Mesendoderm (in vitro differentiated cells): ENCODE measurements around the gene EMX2.

Experiments used
- DNase-seq: peaks from one replicate; pipeline ENCODE4 v3.0.0; 2013
- H2AK5ac ChIP-seq: 2 replicates; pipeline ENCODE4 v1.6.1; 2013; ENCODE audit warnings: low read length, inconsistent platforms
- H2BK120ac ChIP-seq: 2 replicates; pipeline ENCODE4 v1.6.1; 2013; ENCODE audit warnings: low read depth, mild to moderate bottlenecking, low read length, moderate library complexity, mixed read lengths
- H2BK15ac ChIP-seq: replicated peaks from 2 replicates; pipeline ENCODE4 v1.6.1; 2013; ENCODE audit warnings: low read depth, mild to moderate bottlenecking, moderate library complexity
- H2BK5ac ChIP-seq: 2 replicates; pipeline ENCODE4 v1.6.1; 2013; ENCODE audit warnings: low read length, inconsistent platforms
- H3K18ac ChIP-seq: 2 replicates; pipeline ENCODE4 v1.6.1; 2013; ENCODE audit warnings: mild to moderate bottlenecking, low read length, mixed read lengths
- H3K23ac ChIP-seq: one replicate; pipeline ENCODE4 v1.6.1; 2013; ENCODE audit warnings: low read length
- H3K27ac ChIP-seq: 2 replicates; pipeline ENCODE4 v1.5.1; 2013; ENCODE audit warnings: low read depth, mild to moderate bottlenecking, inconsistent platforms, low read length, moderate library complexity
- H3K27me3 ChIP-seq: 2 replicates; pipeline ENCODE4 v1.6.1; 2013; ENCODE audit warnings: low read length, control low read depth, mild to moderate bottlenecking, inconsistent platforms; ENCODE audit not compliant: insufficient read depth, poor library complexity
- H3K36me3 ChIP-seq: 2 replicates; pipeline ENCODE4 v1.6.1; 2013; ENCODE audit warnings: low read length, inconsistent platforms; ENCODE audit not compliant: control insufficient read depth, insufficient read depth
- H3K4ac ChIP-seq: one replicate; pipeline ENCODE4 v1.6.1; 2013; ENCODE audit warnings: low read depth, mild to moderate bottlenecking, low read length, moderate library complexity
- H3K4me1 ChIP-seq: 2 replicates; pipeline ENCODE4 v1.6.1; 2013; ENCODE audit warnings: low read depth, low read length, inconsistent platforms; ENCODE audit not compliant: control insufficient read depth
- H3K4me2 ChIP-seq: 2 replicates; pipeline ENCODE4 v1.6.1; 2013; ENCODE audit warnings: low read length
- H3K4me3 ChIP-seq: 2 replicates; pipeline ENCODE4 v1.5.1; 2013; ENCODE audit warnings: mild to moderate bottlenecking, low read length
- H3K56ac ChIP-seq: one replicate; pipeline ENCODE4 v1.6.1; 2013; ENCODE audit warnings: low read length
- H3K79me1 ChIP-seq: 2 replicates; pipeline ENCODE4 v1.6.1; 2013; ENCODE audit warnings: low read length, inconsistent platforms
- H3K79me2 ChIP-seq: 2 replicates; pipeline ENCODE4 v1.6.1; 2013; ENCODE audit warnings: mild to moderate bottlenecking, low read length; ENCODE audit not compliant: control insufficient read depth, insufficient read depth
- H3K9ac ChIP-seq: 2 replicates; pipeline ENCODE4 v1.6.1; 2013; ENCODE audit warnings: low read length, inconsistent platforms
- H4K5ac ChIP-seq: one replicate; pipeline ENCODE4 v1.6.1; 2013; ENCODE audit warnings: low read length
- H4K8ac ChIP-seq: one replicate; pipeline ENCODE4 v1.6.1; 2013; ENCODE audit warnings: low read depth, mild to moderate bottlenecking, control low read depth, low read length, moderate library complexity
- WGBS: extraction: QIAGEN DNeasy Blood & Tissue Kit; methylation state at CpG from one replicate; pipeline ENCODE4 v1.1.7; 2013; ENCODE audit warnings: low lambda C conversion rate, missing lambda C conversion rate; ENCODE audit not compliant: insufficient coverage; ENCODE audit errors: extremely low coverage; 5-methylcytosine and 5-hydroxymethylcytosine counted together

The EMX2 gene

DNA sequence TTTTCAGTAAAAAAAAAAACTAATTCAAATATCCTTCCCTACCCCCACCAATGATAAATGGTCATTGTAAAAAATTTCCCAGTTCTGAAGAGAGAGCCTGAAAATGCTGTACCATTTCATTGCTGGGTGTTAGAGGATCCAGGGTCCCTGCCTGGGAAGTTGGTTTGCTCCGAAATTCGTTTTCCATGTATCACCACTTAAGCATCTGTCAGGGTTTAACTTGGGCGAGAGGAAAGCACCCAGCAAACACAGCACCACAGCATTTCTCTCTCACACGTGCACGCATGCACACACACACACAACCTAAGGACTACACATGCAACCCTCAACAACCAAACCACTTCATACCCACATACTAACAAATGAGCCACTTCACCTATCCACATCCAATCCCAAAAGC, 42.1 kb upstream of the EMX2 start:
- no peak overlapping the region for H3K9ac ChIP-seq
- no CpG with 5 or more reads among the region's 5 CpGs for WGBS
- H3K23ac ChIP-seq: no peak overlapping the region
- no peak overlapping the region for H2BK120ac ChIP-seq
- no peak overlapping the region for H3K4me2 ChIP-seq
- H2BK5ac ChIP-seq: no peak overlapping the region
- no peak overlapping the region for H3K27ac ChIP-seq
- H3K79me1 ChIP-seq: no peaks in the 10 kb centered on the region
- H3K18ac ChIP-seq: no peak overlapping the region
- no peak overlapping the region for H4K5ac ChIP-seq
- no peak overlapping the region for H4K8ac ChIP-seq
- H3K27me3 ChIP-seq: no peaks in the 10 kb centered on the region
- H3K79me2 ChIP-seq: no peaks in the 10 kb centered on the region
- H3K4ac ChIP-seq: no peak overlapping the region
- no peak overlapping the region for H2BK15ac ChIP-seq
- H3K36me3 ChIP-seq: no peaks in the 10 kb centered on the region
- H3K4me1 ChIP-seq: no peaks in the 10 kb centered on the region
- H3K56ac ChIP-seq: no peak overlapping the region
- no peak overlapping the region for H3K4me3 ChIP-seq
- DNase-seq: no peak
- H2AK5ac ChIP-seq: no peak overlapping the region

- no peak for DNase-seq
- no CpG with 5 or more reads among the region's 12 CpGs for WGBS
- H3K4me1 ChIP-seq: no peaks in the 10 kb centered on the region
- no peak overlapping the region for H3K27ac ChIP-seq
- H3K9ac ChIP-seq: no peak overlapping the region
- no peaks in the 10 kb centered on the region for H3K79me2 ChIP-seq
- no peak overlapping the region for H2BK120ac ChIP-seq
- H4K8ac ChIP-seq: no peak overlapping the region
- H2AK5ac ChIP-seq: no peak overlapping the region
- no peaks in the 10 kb centered on the region for H3K27me3 ChIP-seq
- H3K18ac ChIP-seq: no peak overlapping the region
- H2BK5ac ChIP-seq: no peak overlapping the region
- H3K23ac ChIP-seq: no peak overlapping the region
- H4K5ac ChIP-seq: no peak overlapping the region
- no peak overlapping the region for H3K56ac ChIP-seq
- no peak overlapping the region for H3K4ac ChIP-seq
- no peak overlapping the region for H3K4me2 ChIP-seq
- H3K4me3 ChIP-seq: no peak overlapping the region
- no peak overlapping the region for H2BK15ac ChIP-seq
- H3K36me3 ChIP-seq: no peaks in the 10 kb centered on the region
- H3K79me1 ChIP-seq: no peaks in the 10 kb centered on the region
These were observed 41.0 kb upstream of the EMX2 start for GRCh38 chr10:117501460-117502035.

GRCh38 chr10:117502421-117503243, 39.9 kb upstream of the EMX2 start:
- Histone ChIP-seq H3K56ac (no peak overlapping the region), H3K27ac (no peak overlapping the region), H2BK15ac (no peak overlapping the region), H3K4me2 (no peak overlapping the region), H2BK5ac (no peak overlapping the region), H3K23ac (no peak overlapping the region), H3K79me2 (no peaks in the 10 kb centered on the region), H3K4ac (no peak overlapping the region), H3K36me3 (no peaks in the 10 kb centered on the region), H3K4me1 (no peaks in the 10 kb centered on the region), H3K79me1 (no peaks in the 10 kb centered on the region), H3K27me3 (no peaks in the 10 kb centered on the region), H3K4me3 (no peak overlapping the region), H2AK5ac (no peak overlapping the region), H4K8ac (no peak overlapping the region), H4K5ac (no peak overlapping the region), H3K18ac (no peak overlapping the region), H2BK120ac (no peak overlapping the region), H3K9ac (no peak overlapping the region)
- no peak for DNase-seq
- WGBS: no CpG with 5 or more reads among the region's 10 CpGs

GRCh38 chr10:117503244-117504205, 39.0 kb upstream of the EMX2 start:
- H2BK120ac ChIP-seq: no peak overlapping the region
- no peak overlapping the region for H3K9ac ChIP-seq
- no peak overlapping the region for H3K4me2 ChIP-seq
- H3K36me3 ChIP-seq: no peaks in the 10 kb centered on the region
- H3K79me2 ChIP-seq: no peaks in the 10 kb centered on the region
- no peak overlapping the region for H3K27ac ChIP-seq
- H3K79me1 ChIP-seq: no peaks in the 10 kb centered on the region
- no peak overlapping the region for H3K18ac ChIP-seq
- H3K56ac ChIP-seq: no peak overlapping the region
- H3K4me1 ChIP-seq: no peaks in the 10 kb centered on the region
- no peak overlapping the region for H2BK15ac ChIP-seq
- H3K4ac ChIP-seq: no peak overlapping the region
- no peak overlapping the region for H4K8ac ChIP-seq
- no CpG with 5 or more reads among the region's 16 CpGs for WGBS
- H2AK5ac ChIP-seq: no peak overlapping the region
- no peaks in the 10 kb centered on the region for H3K27me3 ChIP-seq
- no peak overlapping the region for H2BK5ac ChIP-seq
- no peak overlapping the region for H3K23ac ChIP-seq
- no peak overlapping the region for H4K5ac ChIP-seq
- no peak for DNase-seq
- no peak overlapping the region for H3K4me3 ChIP-seq

DNA sequence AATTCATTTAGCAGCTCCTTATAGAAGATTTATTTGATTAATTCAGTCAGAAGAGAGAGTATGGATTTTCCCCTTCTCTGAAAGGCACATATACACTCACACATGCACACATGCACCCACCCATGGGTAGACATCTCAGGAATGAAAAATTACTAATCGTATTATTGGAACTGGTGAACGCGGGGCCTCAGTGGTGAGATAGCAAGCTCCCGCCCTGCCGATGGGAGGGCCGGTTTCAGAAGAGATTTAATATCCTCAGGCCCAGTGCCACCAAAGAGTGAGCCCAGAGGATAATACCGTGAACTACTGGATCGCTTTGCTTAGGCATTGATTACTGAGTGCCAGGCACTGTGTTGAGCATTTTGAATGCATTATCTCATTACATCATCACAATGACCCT, 38.0 kb upstream of the EMX2 start:
- H4K8ac ChIP-seq: no peak overlapping the region
- DNase-seq: no peak

More for the DNA sequence above, 38.0 kb upstream of the EMX2 start:
- Histone ChIP-seq H2BK120ac (no peak overlapping the region), H3K4me3 (no peak overlapping the region), H2BK5ac (no peak overlapping the region), H3K56ac (no peak overlapping the region), H2AK5ac (no peak overlapping the region), H3K9ac (no peak overlapping the region), H3K23ac (no peak overlapping the region), H3K4me2 (no peak overlapping the region), H3K27ac (no peak overlapping the region), H3K36me3 (no peaks in the 10 kb centered on the region), H4K5ac (no peak overlapping the region), H3K4ac (no peak overlapping the region), H3K79me1 (no peaks in the 10 kb centered on the region), H3K79me2 (no peaks in the 10 kb centered on the region), H2BK15ac (no peak overlapping the region), H3K27me3 (no peaks in the 10 kb centered on the region), H3K4me1 (no peaks in the 10 kb centered on the region), H3K18ac (no peak overlapping the region)
- no CpG with 5 or more reads among the region's 8 CpGs for WGBS
